Activated B cell treated with CpG ODN at 0.5 μM for 24 hours (primary cell): ENCODE measurements around the gene KISS1R. TPM values are rescaled to one million over a fixed set of nuclear protein-coding genes. Genes with fewer than 3 reads are reported as not detected.

Experiments used
- ATAC-seq: fragments of 200-7000 bp; cut with Tn5 transposase; one replicate; pipeline ENCODE4 v1.10.0; 2021; ENCODE audit warnings: low read depth, mild to moderate bottlenecking, moderate library complexity
- CTCF ChIA-PET: fragments of 350-600 bp; sonication (Branson Sonifier 250); formaldehyde crosslinking; loops from one replicate; lab custom pipeline; 2021; ENCODE audit warnings: antibody characterized with exemption; lab: Charles Lee
- POLR2A ChIA-PET: fragments of 350-600 bp; sonication (Branson Sonifier 250); formaldehyde crosslinking; loops from one replicate; lab custom pipeline; 2021; ENCODE audit warnings: antibody characterized with exemption; lab: Charles Lee
- DNase-seq: peaks from one replicate; pipeline ENCODE4 v3.0.0; 2022
- H3K27ac Mint-ChIP-seq: one replicate; pipeline ENCODE4 v1.8.0; 2020; ENCODE audit warnings: mixed read lengths
- H3K27me3 Mint-ChIP-seq: one replicate; pipeline ENCODE4 v1.8.0; 2021; ENCODE audit warnings: mixed read lengths
- H3K36me3 Mint-ChIP-seq: one replicate; pipeline ENCODE4 v1.8.0; 2021; ENCODE audit warnings: low read depth, mixed read lengths
- H3K4me1 Mint-ChIP-seq: one replicate; pipeline ENCODE4 v1.8.0; 2021; ENCODE audit warnings: mixed read lengths
- H3K4me3 Mint-ChIP-seq: one replicate; pipeline ENCODE4 v1.8.0; 2020; ENCODE audit warnings: mild to moderate bottlenecking, mixed read lengths
- H3K9me3 Mint-ChIP-seq: one replicate; pipeline ENCODE4 v1.8.0; 2020; ENCODE audit warnings: mixed read lengths
- intact Hi-C: fragments of 100-400 bp; cut with micrococcal nuclease; formaldehyde crosslinking; loops from one replicate; pipeline ENCODE4 v1.15.1; 2024
- total RNA-seq: library from RNA; stranded (reverse); gene quantifications from 2 replicates; pipeline ENCODE4 v1.2.3, GENCODE V29; 2022
- TF ChIP-seq, protein P1 (sequence below): fragments of 200-600 bp; IDR thresholded peaks from one replicate; pipeline ENCODE4 v1.8.0; 2022; ENCODE audit warnings: antibody characterized with exemption, mild to moderate bottlenecking

The KISS1R gene
- total RNA-seq, 1 donor from 2014 or later, result 0.49 TPM

DNA sequence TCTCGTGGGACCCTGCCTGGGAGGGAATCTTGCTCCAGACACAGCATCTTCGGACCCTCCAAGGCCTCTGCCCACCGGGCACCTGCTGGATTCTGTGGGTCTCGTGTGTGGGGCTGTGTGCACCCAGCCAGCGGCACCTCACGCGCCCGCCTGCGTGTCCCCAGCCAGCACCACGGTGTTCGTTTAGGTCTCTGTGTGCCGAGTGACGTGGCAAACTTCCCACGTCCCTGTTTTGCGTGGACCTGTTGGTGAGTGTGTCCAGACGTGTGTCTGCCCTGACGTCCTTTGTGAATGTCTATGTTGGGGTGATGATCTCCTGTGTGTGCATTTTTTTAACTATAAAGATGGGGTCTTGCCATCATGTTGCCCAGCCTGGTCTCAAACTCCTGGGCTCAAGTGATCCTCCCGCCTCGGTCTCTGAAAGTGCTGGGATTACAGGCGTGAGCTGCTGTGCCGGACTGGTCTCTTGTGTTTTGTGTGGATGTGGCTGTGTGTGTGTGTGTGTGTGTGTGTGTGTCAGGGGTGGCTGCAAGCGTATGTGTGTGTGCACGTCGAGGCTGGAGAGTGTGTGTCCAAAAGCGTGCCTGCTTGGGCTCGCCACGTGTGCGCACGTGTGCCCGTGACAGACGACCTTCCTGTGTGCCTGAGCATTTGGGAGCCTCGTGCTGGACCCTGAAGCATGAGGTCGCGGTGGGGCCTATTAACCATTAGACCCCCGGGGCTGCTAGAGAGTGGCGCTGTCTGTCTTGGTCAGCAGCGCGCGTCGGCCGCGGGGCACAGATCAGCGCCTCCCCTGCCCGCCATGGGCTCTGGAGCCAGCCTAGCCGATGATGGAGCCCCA lies 24.4 kb downstream of the KISS1R start:
- peak overlapping the region; percentile 68 for H3K27ac Mint-ChIP-seq
- CTCF ChIA-PET, result interaction anchor here (0.6 kb wide), 1 partner anchor 11 kb away, joined by 3 read pairs; no protein-coding TSS in a partner anchor
- peaks cover 16% of the 10 kb centered on the region for H3K36me3 Mint-ChIP-seq
- DNase-seq (no peak), ATAC-seq (no peak)
- TF ChIP-seq, protein P1, sequence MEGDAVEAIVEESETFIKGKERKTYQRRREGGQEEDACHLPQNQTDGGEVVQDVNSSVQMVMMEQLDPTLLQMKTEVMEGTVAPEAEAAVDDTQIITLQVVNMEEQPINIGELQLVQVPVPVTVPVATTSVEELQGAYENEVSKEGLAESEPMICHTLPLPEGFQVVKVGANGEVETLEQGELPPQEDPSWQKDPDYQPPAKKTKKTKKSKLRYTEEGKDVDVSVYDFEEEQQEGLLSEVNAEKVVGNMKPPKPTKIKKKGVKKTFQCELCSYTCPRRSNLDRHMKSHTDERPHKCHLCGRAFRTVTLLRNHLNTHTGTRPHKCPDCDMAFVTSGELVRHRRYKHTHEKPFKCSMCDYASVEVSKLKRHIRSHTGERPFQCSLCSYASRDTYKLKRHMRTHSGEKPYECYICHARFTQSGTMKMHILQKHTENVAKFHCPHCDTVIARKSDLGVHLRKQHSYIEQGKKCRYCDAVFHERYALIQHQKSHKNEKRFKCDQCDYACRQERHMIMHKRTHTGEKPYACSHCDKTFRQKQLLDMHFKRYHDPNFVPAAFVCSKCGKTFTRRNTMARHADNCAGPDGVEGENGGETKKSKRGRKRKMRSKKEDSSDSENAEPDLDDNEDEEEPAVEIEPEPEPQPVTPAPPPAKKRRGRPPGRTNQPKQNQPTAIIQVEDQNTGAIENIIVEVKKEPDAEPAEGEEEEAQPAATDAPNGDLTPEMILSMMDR, result no peak
- H3K4me1 Mint-ChIP-seq, result peaks cover 43% of the 10 kb centered on the region
- POLR2A ChIA-PET, result interaction anchor here (0.9 to 3.1 kb wide), 3 partner anchors 8 to 303 kb away, joined by 4 to 9 read pairs (median 6); no protein-coding TSS in a partner anchor
- no peaks in the 10 kb centered on the region for H3K9me3 Mint-ChIP-seq
- intact Hi-C loops, result loop anchor here (1.0 kb wide), 1 partner anchor 16 kb away; no protein-coding TSS in a partner anchor
- peak overlapping the region; percentile 75 for H3K4me3 Mint-ChIP-seq
- H3K27me3 Mint-ChIP-seq, result no peaks in the 10 kb centered on the region

GRCh38 chr19:942133-942645 lies 25.1 kb downstream of the KISS1R start:
- no peak overlapping the region for H3K27ac Mint-ChIP-seq
- POLR2A ChIA-PET, result interaction anchor here (0.9 kb wide), 1 partner anchor 9 kb away, joined by 4 read pairs; no protein-coding TSS in a partner anchor
- peaks cover 14% of the 10 kb centered on the region for H3K36me3 Mint-ChIP-seq
- CTCF ChIA-PET, result no interaction called here
- TF ChIP-seq, protein P1, result no peak
- intact Hi-C loops, result no loop called here
- H3K4me1 Mint-ChIP-seq, result peaks cover 45% of the 10 kb centered on the region
- ATAC-seq (no peak), DNase-seq (no peak)
- no peak overlapping the region for H3K4me3 Mint-ChIP-seq
- no peaks in the 10 kb centered on the region for H3K27me3 Mint-ChIP-seq
- H3K9me3 Mint-ChIP-seq, result no peaks in the 10 kb centered on the region

DNA sequence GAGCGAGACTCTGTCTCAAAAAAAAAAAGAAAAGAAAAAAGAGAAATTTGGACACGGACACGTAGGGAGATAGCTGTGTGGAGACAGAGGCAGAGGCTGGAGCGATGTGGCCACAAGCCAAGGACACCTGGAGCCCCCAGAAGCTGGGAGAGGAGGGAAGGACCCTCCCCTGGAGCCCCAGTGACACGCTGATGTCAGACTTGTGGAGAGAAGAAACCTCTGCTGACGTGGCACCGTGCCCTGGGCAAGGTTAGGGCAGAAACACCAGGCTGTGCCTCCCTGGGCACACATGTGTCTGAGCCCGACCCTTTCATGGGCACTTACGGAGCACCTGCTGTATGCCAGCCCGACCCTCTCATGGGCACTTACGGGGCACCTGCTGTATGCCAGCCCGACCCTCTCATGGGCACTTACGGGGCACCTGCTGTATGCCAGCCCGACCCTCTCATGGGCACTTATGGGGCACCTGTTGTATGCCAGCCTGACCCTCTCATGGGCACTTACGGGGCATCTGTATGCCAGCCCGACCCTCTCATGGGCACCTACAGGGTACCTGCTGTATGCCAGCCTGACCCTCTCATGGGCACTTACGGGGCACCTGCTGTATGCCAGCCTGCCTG lies 26.5 kb downstream of the KISS1R start:
- Mint-ChIP-seq H3K27ac (no peak overlapping the region), H3K4me3 (no peak overlapping the region), H3K4me1 (peaks cover 47% of the 10 kb centered on the region), H3K9me3 (no peaks in the 10 kb centered on the region), H3K27me3 (no peaks in the 10 kb centered on the region), H3K36me3 (peaks cover 12% of the 10 kb centered on the region)
- intact Hi-C loops, result no loop called here
- POLR2A ChIA-PET, result interaction anchor here (0.6 to 2.3 kb wide), 3 partner anchors 11 to 40 kb away, joined by 3 to 9 read pairs (median 7); partner anchors contain the start of gene WDR18
- CTCF ChIA-PET, result interaction anchor here (0.7 kb wide), 1 partner anchor 20 kb away, joined by 3 read pairs; no protein-coding TSS in a partner anchor
- no peak for DNase-seq
- TF ChIP-seq, protein P1, result no peak
- ATAC-seq, result no peak

DNA sequence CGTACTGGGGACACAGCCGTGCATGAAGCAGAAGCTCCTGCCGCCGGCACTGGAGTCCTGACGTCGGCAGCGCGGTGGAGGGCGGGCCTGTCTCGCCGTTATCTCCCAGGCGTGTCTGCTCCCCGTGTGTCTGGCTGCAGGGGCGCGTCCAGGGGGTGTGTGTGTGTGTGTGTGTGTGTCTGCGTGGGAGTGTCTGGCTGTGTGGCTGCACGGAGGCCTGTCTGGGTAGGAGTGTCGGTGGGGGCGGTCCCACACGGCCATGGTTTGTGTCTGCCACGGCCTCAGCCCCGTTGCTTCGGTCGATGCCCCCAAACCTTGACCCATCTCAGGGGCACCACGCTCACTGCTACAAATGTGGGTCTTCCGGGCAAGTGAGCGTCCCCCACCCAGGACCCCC lies 27.0 kb downstream of the KISS1R start:
- ATAC-seq, result no peak
- Mint-ChIP-seq H3K9me3 (no peaks in the 10 kb centered on the region), H3K27me3 (no peaks in the 10 kb centered on the region), H3K4me1 (peaks cover 51% of the 10 kb centered on the region), H3K36me3 (peaks cover 12% of the 10 kb centered on the region), H3K4me3 (no peak overlapping the region), H3K27ac (no peak overlapping the region)
- ChIA-PET CTCF (no interaction called here), POLR2A (interaction anchor here (0.6 to 2.3 kb wide), 4 partner anchors 11 to 80 kb away, joined by 3 to 7 read pairs (median 4); partner anchors contain the start of gene WDR18)
- TF ChIP-seq, protein P1, result no peak
- no peak for DNase-seq
- intact Hi-C loops, result no loop called here
